Hepatocyte (in vitro differentiated cells): Measurements from ENCODE around the gene LIMA1.

Experiments
- EZH2 ChIP-seq: fragments of 200-600 bp; sonication (generic); IDR thresholded peaks from 2 replicates; pipeline ENCODE4 v1.6.1; 2016; ENCODE audit warnings: antibody characterized with exemption, mild to moderate bottlenecking, borderline replicate concordance
- TF ChIP-seq, protein P1 (sequence below): fragments of 200-600 bp; sonication (generic); IDR thresholded peaks from 2 replicates; pipeline ENCODE4 v1.5.1; 2016; ENCODE audit warnings: antibody characterized with exemption, mild to moderate bottlenecking; ENCODE audit not compliant: poor library complexity

DNA sequence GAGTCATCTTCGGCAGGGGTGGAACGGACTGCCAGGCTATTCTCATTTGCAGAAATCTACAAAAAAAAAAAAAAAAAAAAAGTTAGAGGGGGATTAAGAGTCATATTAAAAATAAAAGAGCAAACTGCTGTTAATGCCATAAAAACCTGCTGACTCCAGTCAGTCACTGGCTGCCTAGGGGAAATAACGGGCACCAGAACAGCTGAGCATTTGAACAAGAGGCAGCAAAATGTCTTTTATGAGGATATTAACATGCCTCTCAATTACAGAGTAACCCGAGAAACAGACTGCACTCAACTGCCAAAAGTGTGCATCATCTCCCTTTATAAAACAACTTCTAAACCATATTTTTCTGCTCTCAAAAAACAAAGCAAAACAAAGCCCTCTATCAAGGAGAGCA is 87.5 kb downstream of the LIMA1 start:
- TF ChIP-seq, protein P1, sequence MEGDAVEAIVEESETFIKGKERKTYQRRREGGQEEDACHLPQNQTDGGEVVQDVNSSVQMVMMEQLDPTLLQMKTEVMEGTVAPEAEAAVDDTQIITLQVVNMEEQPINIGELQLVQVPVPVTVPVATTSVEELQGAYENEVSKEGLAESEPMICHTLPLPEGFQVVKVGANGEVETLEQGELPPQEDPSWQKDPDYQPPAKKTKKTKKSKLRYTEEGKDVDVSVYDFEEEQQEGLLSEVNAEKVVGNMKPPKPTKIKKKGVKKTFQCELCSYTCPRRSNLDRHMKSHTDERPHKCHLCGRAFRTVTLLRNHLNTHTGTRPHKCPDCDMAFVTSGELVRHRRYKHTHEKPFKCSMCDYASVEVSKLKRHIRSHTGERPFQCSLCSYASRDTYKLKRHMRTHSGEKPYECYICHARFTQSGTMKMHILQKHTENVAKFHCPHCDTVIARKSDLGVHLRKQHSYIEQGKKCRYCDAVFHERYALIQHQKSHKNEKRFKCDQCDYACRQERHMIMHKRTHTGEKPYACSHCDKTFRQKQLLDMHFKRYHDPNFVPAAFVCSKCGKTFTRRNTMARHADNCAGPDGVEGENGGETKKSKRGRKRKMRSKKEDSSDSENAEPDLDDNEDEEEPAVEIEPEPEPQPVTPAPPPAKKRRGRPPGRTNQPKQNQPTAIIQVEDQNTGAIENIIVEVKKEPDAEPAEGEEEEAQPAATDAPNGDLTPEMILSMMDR: no peak
- no peak for TF ChIP-seq EZH2
